PFSK-1 (cell line): ENCODE measurements around the gene DACH1.

ENCODE experiments used
- FOXP2 ChIP-seq: optimal IDR thresholded peaks from 2 replicates; pipeline ENCODE3; 2011; ENCODE audit warnings: borderline replicate concordance, control low read depth, inconsistent platforms; ENCODE audit not compliant: insufficient read depth; ENCODE audit errors: extremely low read length, extremely low read depth
- POLR2AphosphoS5 ChIP-seq: IDR thresholded peaks from 2 replicates; pipeline ENCODE4 v1.6.1; 2012; ENCODE audit warnings: low read depth, mild to moderate bottlenecking, control low read depth, low read length, moderate library complexity
- REST ChIP-seq, 2 experiments: IDR thresholded peaks; 2 replicates each; pipeline versions ENCODE4 v1.6.1 to v1.8.0; 2011 to 2012; ENCODE audit warnings: low read depth in 2 of 2, low read length in 2 of 2, control low read depth in 1 of 2, inconsistent platforms in 1 of 2, mild to moderate bottlenecking in 1 of 2, moderate library complexity in 1 of 2; ENCODE audit not compliant: insufficient read depth in 1 of 2
- SIN3A ChIP-seq: IDR thresholded peaks from 2 replicates; pipeline ENCODE4 v1.6.1; 2012; ENCODE audit warnings: mild to moderate bottlenecking, low read length, moderate library complexity, borderline replicate concordance; ENCODE audit not compliant: insufficient read depth
- TAF1 ChIP-seq: IDR thresholded peaks from 2 replicates; pipeline ENCODE4 v1.6.1; 2012; ENCODE audit warnings: low read length, control low read depth, borderline replicate concordance; ENCODE audit not compliant: insufficient read depth

DACH1 gene

GRCh38 chr13:71469626-71470025 is 397.4 kb downstream of the DACH1 start:
- no peak for TF ChIP-seq TAF1
- TF ChIP-seq POLR2AphosphoS5 = no peak
- no peak for TF ChIP-seq REST (IDR thresholded peaks at IDR 0.05; ENCODE audit: insufficient read depth in 1 of 2, low read depth in 2 of 2, low read length in 2 of 2)
- no peak for TF ChIP-seq SIN3A
- TF ChIP-seq FOXP2 = no peak

- no peak for TF ChIP-seq TAF1
- TF ChIP-seq REST (IDR thresholded peaks at IDR 0.05; ENCODE audit: insufficient read depth in 1 of 2, low read depth in 2 of 2, low read length in 2 of 2) = no peak
- no peak for TF ChIP-seq SIN3A
- TF ChIP-seq POLR2AphosphoS5 = no peak
- TF ChIP-seq FOXP2 = no peak
These were observed 402.3 kb downstream of the DACH1 start for GRCh38 chr13:71464686-71465085.

GRCh38 chr13:71461892-71462291 is 405.1 kb downstream of the DACH1 start:
- TF ChIP-seq TAF1 (no peak), POLR2AphosphoS5 (no peak), FOXP2 (no peak), SIN3A (no peak), REST (IDR thresholded peaks at IDR 0.05; ENCODE audit: insufficient read depth in 1 of 2, low read depth in 2 of 2, low read length in 2 of 2) (no peak)

- TF ChIP-seq SIN3A (no peak), POLR2AphosphoS5 (no peak), REST (IDR thresholded peaks at IDR 0.05; ENCODE audit: insufficient read depth in 1 of 2, low read depth in 2 of 2, low read length in 2 of 2) (no peak), TAF1 (no peak), FOXP2 (no peak)
These were observed 406.8 kb downstream of the DACH1 start for GRCh38 chr13:71460211-71460610.

- TF ChIP-seq FOXP2 (no peak), REST (IDR thresholded peaks at IDR 0.05; ENCODE audit: insufficient read depth in 1 of 2, low read depth in 2 of 2, low read length in 2 of 2) (no peak), TAF1 (no peak), SIN3A (no peak), POLR2AphosphoS5 (no peak)
These were observed 407.3 kb downstream of the DACH1 start for GRCh38 chr13:71459708-71460107.
